H4 (cell line): Measurements from ENCODE around the gene SBK1. TPM values are rescaled to one million over a fixed set of nuclear protein-coding genes. Genes with fewer than 3 reads are reported as not detected.
A peak's percentile ranks its signal among the peaks of the same experiment; 100 is the strongest.
"Not testable (repeated sequence)": the region's sequence is repeated elsewhere in the genome, so short reads cannot be mapped to it uniquely, and the experiment has no call there.

Experiments
- DNase-seq: peaks from one replicate; pipeline ENCODE4 v3.0.0-alpha.2; 2015; ENCODE audit warnings: low spot score
- total RNA-seq: library from RNA; depleted of rRNA; stranded (reverse); fragments of >200 nt; shearing (Covaris generic); gene quantifications from 2 replicates; pipeline ENCODE4 v1.2.3, GENCODE V29; 2014

SBK1 gene
- total RNA-seq, 1 experiment from 2014 or later = 0.08 TPM

- DNase-seq = no peak
These were observed 16.7 kb downstream of the SBK1 start for GRCh38 chr16:28308794-28309584.

- no peak for DNase-seq
These were observed 17.5 kb downstream of the SBK1 start for GRCh38 chr16:28309811-28310311.

DNA sequence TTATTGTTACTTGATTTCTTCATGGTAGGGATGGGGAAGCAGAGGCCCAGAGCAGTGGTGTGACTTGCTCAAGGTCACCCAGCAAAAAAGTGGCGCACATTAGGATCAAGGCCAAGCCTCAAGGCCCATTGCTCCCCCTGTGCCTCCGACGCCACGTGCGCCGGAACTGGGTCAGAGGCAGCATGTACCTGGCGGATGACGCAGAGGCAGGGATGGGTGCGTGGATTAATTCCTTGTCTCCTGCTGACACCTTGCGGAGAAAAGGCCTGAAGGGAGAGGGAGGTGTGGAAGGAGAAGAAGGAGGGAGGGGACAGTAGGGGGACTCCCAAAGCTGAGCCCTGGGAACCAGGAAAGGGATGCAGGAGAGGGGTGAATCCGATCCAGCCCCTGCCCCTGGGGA lies 18.5 kb downstream of the SBK1 start:
- no peak for DNase-seq

DNA sequence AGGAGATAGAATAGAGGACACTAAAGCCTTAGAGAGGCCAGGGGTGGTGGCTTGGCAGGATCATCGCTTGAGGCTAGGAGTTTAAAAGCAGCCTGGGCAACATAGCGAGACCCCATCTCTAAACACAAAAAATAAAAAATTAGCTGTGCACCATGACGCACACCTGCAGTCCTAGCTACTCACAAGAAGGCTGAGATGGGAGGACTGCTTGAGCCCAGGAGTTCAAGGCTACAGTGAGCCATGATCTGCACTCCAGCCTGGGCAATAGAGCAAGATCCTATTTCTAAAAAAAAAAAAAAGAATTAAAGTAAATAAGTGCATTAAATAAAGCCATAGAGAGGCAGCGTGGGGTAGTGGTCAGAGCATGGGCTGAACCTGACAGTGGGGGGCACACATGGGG lies 19.1 kb downstream of the SBK1 start:
- DNase-seq = no peak

DNA sequence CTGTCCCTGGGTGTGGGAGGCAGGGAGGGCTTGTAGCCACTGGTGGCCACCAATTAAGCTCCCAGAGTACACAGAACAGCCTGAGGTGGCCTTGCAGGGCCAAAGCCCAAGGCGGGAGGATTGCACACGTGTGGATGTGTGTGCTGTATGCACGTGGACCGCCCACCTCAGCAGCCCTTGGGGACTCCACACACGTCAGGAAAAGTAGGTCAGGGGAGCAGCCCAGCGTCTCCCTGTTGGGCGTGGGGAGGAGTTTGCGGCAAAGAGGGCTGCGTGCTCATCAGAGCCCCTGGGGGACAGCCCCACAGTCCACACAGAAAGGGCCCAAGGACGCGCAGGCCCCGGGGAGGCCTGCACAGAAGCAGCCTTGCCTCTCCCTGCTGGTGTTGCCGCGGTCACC lies 19.6 kb downstream of the SBK1 start:
- DNase-seq = no peak

- DNase-seq = no peak
These were observed 20.0 kb downstream of the SBK1 start for GRCh38 chr16:28312327-28312726.

DNA sequence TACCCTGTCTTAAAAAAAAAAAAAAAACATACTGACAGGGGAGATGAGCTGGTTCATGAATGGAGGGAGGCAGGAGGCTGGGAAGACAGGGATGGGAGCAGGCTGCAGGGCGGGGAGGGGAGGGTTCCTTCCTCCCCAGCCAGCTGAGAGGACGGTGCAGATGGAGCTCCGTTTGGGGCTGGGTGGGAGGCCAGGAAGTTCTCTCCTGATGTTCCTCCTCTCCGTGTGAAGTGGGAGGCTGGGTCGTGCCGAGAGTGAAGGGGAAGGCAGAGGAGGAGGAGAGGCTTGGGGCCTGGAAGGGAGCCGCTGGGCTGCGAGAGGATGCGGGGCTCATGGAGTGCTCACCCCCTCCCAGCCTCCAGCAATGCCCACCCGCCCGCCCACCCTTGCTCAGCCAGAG lies 21.3 kb downstream of the SBK1 start:
- DNase-seq = no peak

- no peak for DNase-seq
These were observed 23.7 kb downstream of the SBK1 start for GRCh38 chr16:28316054-28316453.

DNA sequence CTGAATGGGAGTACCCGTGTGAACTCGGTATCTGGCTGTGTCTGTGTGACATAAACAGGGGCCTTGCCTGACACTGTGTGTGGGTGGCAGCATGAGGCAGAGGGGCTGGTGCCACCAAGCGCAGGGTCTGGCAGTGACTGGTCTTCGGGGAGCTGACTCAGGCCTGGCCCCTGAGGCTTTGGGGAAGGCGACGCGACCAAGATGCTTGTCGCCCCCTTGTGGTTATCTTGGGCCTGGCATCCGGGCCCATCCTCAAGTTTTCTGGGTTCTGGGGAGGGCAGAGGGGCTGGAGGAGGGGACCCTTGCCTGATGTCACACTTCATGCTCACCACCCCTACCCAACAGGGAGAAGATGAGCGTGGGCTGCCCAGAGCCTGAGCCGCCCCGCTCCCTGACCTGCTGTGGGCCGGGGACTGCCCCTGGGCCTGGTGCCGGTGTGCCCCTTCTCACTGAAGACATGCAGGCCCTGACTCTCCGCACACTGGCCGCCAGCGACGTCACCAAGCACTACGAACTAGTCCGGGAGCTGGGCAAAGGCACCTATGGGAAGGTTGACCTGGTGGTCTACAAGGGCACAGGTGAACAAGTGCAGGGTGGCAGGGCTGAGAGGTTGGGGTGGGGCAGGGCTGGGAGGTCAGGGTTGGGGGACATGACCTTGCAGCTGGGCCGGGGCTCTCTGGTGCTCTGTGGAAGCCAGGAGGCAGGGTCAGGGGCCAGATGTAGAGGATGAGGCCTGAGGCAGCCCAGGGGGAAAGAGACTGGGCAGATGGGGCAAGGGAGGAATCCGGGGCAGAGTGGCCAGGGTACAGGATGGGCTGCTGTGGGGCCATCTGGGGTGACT lies 24.9 kb downstream of the SBK1 start:
- DNase-seq = peak; percentile 39

DNA sequence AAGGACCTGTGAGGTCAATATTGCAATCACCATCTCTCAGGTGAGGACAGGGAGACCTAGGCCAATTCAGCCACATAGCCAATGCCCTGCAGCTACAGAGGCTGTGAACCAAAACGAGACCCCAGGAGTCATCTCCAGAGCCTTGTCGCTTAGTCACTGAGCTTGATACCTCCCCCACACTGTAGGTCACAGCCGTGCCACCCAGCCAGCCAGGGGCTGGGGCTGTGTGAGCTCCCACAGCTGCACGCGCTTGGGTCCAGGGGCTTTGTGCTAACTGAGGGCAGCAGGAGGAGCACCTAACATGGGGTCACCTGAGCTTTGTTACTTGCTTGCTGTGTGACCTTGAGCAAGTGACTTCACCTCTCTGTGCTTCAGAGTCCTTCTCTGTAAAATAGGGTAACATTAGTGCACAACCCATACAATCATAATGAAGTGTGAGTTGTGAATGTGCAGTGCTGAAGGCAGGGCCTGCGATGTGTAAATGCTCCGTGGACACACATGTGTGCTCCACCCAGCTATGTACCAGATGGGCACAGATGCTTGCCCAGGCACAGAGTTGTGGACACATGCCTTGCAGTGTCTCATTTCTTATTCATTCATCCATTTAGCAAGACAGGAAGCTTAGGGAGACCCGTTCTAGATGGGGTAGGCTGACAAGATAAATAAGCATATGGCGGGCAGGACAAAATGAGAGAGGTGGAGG lies 25.9 kb downstream of the SBK1 start:
- no peak for DNase-seq

- no peak for DNase-seq
These were observed 27.2 kb downstream of the SBK1 start for GRCh38 chr16:28319476-28320022.

GRCh38 chr16:28320023-28320561 lies 27.8 kb downstream of the SBK1 start:
- DNase-seq = no peak

GRCh38 chr16:28320741-28321140 lies 28.4 kb downstream of the SBK1 start:
- DNase-seq = no peak

- no peak for DNase-seq
These were observed 29.5 kb downstream of the SBK1 start for GRCh38 chr16:28321700-28322411.

DNA sequence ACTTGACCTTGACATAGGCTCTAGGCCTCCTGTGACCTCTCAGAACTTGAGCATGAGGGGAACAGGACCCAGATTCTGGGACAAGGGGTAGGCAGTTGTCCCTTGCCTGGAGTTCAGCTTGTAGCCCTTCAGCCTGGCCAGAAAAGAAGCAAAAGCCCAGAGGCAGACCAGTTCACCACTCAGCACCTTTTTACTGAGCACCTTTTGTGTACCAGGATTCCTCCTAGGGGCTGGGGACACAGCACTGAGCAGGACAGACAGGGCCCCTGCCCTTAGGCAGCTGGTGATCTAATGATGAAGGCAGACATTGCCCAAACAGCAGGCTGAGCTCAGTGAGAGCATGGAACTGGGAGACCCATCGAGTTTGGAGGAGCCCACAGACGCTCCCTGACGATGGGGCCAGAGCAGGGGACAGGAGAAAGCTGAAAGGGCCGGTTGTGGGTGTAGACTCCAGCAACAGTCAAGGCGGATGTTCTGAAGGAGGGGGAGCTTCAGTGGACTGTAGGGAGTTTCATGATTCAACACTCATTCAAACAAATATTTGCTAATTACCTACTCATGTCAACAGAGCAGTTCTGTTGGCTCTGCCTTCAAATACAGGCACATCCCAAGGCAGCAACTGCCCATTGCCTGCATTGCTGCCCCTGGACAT lies 32.0 kb downstream of the SBK1 start:
- DNase-seq = no peak

DNA sequence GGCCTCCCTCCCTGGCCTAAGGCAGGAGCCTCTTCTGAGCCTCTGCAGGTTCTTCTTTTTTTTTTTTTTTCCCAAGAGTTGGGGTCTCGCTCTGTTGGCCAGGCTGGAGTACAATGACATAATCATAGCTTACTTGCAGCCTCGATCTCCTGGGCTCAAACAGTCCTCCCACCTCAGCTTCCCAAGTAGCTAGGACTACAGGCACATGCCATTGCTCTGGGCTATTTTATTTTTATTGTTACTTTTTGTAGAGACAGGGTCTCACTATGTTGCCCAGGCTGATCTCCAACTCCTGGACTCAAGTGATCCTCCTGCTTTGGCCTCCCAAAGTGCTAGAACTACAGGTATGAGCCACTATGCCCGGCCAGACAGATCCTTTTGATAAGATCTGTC lies 32.6 kb downstream of the SBK1 start:
- no peak for DNase-seq

DNA sequence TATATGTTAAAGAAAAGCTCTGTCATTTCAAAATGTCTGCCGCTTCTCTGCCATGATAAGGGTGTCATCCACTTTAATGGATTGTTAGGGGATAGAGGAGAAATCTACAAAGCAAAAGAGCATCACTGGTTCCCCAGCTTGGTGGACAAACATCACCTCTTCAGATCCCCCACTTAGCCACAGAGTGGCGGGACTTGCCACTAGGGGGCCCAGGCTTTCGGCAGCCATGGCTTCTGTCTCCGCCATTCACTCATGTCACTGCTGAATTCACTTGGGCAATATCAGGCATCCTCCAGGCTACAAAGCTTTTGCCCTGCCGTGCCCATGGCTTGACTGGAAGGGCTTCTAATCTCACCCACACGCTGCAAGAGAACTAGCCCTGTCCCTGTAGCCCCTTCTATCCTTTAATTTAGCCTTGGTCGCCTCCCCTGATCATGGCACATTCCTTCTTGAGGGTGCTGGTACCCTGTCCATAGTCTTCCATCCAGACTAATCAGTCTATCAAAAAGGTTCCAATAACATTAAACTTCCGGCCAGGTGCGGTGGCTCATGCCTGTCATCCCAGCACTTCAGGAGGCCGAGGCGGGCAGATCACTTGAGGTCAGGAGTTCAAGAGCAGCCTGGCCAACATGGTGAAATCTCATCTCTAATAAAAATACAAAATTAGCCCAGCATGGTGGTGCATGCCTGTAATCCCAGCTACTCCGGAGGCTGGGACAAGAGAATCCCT lies 34.7 kb downstream of the SBK1 start:
- peak; percentile 36 for DNase-seq

GRCh38 chr16:28330232-28330631 lies 37.9 kb downstream of the SBK1 start:
- DNase-seq = not testable (repeated sequence)

GRCh38 chr16:28330981-28331380 lies 38.7 kb downstream of the SBK1 start:
- DNase-seq = not testable (repeated sequence)

DNA sequence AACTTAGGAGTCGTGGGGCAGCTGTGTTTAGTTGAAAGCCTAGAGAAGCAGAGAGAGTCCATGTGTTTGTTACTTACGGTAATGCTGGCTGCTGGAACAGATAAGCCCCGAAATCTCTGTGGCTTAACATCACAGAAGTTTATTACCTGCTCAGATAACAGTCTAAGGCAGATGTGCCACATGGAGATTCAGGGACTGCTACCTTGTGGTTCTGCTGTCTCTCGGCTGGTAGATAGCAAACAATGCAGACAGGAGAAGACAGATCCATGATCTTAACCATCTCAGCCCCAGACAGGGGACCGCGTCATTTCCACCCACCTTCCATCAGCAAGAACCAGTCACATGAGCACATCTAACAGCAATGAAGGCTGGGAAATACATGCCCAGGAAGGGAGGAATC lies 40.3 kb downstream of the SBK1 start:
- not testable (repeated sequence) for DNase-seq
